ENCODE measurements around the gene CLTA.
"Not testable (repeated sequence)": the region's sequence is repeated elsewhere in the genome, so short reads cannot be mapped to it uniquely, and the experiment has no call there.

The CLTA gene

GRCh38 chr9:36158122-36158521, 32.6 kb upstream of the CLTA start:
- Histone ChIP-seq H3K27me3 (replicated peaks; ENCODE audit: control insufficient read depth, insufficient read depth, low read length, poor library complexity, severe bottlenecking) (no peaks in the 10 kb centered on the region), H3K36me3 (ENCODE audit: control insufficient read depth, insufficient read depth, low read length) (peaks cover 21% of the 10 kb centered on the region), H3K9me3 (ENCODE audit: control insufficient read depth, low read length) (no peaks in the 10 kb centered on the region), H3K4me3 (ENCODE audit: insufficient read depth, low read depth, low read length, poor library complexity, severe bottlenecking) (no peak overlapping the region), H3K27ac (ENCODE audit: insufficient read depth, low read length, poor library complexity, severe bottlenecking) (no peak overlapping the region), H3K4me1 (ENCODE audit: control insufficient read depth, insufficient read depth, low read length, poor library complexity, severe bottlenecking) (peaks cover 5% of the 10 kb centered on the region)
- no peak for DNase-seq

DNA sequence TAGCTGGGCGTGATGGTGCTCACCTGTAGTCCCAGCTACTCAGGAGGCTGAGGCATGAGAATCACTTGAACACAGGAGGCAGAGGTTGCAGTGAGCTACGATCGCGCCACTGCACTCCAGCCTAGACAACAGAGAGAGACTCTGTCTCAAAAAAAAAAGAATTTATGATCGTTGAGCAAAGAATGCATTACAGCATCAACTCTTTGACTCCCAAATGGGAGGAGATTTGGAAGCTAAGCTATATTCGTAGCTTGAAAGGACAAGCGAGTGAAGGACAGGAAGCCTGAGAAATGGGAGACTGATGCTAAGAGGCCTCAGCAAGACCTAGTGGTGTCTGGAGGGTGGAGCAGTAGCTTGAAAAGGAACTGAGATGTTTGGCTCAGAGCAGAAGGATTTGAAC, 31.8 kb upstream of the CLTA start:
- Histone ChIP-seq H3K4me1 (ENCODE audit: control insufficient read depth, insufficient read depth, low read length, poor library complexity, severe bottlenecking) (no peaks in the 10 kb centered on the region), H3K9me3 (ENCODE audit: control insufficient read depth, low read length) (no peaks in the 10 kb centered on the region), H3K27ac (ENCODE audit: insufficient read depth, low read length, poor library complexity, severe bottlenecking) (no peak overlapping the region), H3K27me3 (replicated peaks; ENCODE audit: control insufficient read depth, insufficient read depth, low read length, poor library complexity, severe bottlenecking) (no peaks in the 10 kb centered on the region), H3K4me3 (ENCODE audit: insufficient read depth, low read depth, low read length, poor library complexity, severe bottlenecking) (no peak overlapping the region), H3K36me3 (ENCODE audit: control insufficient read depth, insufficient read depth, low read length) (peaks cover 21% of the 10 kb centered on the region)
- DNase-seq, result no peak

DNA sequence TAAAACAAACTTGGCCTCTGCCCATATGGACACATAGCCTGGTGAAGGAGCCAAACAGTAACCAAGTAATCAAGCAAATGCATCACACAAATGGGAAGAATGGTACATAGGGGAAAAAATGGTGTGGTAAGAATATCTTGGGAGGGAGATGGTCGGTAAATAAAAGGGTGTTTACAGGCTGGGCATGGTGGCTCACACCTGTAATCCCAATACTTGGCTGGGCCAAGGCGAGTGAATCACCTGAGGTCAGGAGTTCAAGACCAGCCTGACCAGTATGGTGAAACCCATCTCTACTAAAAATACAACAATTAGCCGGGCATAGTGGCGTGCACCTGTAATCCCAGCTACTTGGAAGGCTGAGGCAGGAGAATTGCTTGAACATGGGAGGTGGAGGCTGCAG, 31.2 kb upstream of the CLTA start:
- not testable (repeated sequence) for H3K4me3 ChIP-seq (ENCODE audit: insufficient read depth, low read depth, low read length, poor library complexity, severe bottlenecking); H3K27me3 ChIP-seq (replicated peaks; ENCODE audit: control insufficient read depth, insufficient read depth, low read length, poor library complexity, severe bottlenecking); H3K9me3 ChIP-seq (ENCODE audit: control insufficient read depth, low read length); H3K4me1 ChIP-seq (ENCODE audit: control insufficient read depth, insufficient read depth, low read length, poor library complexity, severe bottlenecking); DNase-seq; H3K27ac ChIP-seq (ENCODE audit: insufficient read depth, low read length, poor library complexity, severe bottlenecking)
- peaks cover 21% of the 10 kb centered on the region for H3K36me3 ChIP-seq (ENCODE audit: control insufficient read depth, insufficient read depth, low read length)

- H3K4me3 ChIP-seq (ENCODE audit: insufficient read depth, low read depth, low read length, poor library complexity, severe bottlenecking); H3K27me3 ChIP-seq (replicated peaks; ENCODE audit: control insufficient read depth, insufficient read depth, low read length, poor library complexity, severe bottlenecking); H3K9me3 ChIP-seq (ENCODE audit: control insufficient read depth, low read length); H3K4me1 ChIP-seq (ENCODE audit: control insufficient read depth, insufficient read depth, low read length, poor library complexity, severe bottlenecking); DNase-seq; H3K27ac ChIP-seq (ENCODE audit: insufficient read depth, low read length, poor library complexity, severe bottlenecking): not testable (repeated sequence)
- peaks cover 21% of the 10 kb centered on the region for H3K36me3 ChIP-seq (ENCODE audit: control insufficient read depth, insufficient read depth, low read length)
Measured at GRCh38 chr9:36160126-36160525, 30.6 kb upstream of the CLTA start.

DNA sequence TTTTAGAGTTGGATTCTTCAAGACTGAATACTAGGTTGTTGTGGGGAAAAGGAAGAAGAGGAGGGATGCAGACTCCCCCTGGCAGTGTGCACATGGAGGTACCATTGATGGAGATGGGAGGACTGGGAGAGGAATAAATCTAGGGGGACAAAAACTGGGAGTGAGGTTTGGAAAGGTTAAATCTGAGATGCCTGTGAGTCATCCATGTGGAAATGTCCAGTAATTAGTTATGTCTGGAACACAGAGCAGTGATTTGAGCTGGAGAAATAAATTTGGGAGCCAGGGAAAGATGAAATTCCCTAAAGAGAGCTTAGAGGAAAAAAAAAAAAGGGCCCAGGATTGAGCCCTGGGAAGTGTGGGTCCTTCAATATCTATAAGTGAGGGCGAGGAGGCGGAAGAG, 29.5 kb upstream of the CLTA start:
- peaks cover 18% of the 10 kb centered on the region for H3K36me3 ChIP-seq (ENCODE audit: control insufficient read depth, insufficient read depth, low read length)

GRCh38 chr9:36162211-36162738, 28.4 kb upstream of the CLTA start:
- Histone ChIP-seq H3K4me3 (ENCODE audit: insufficient read depth, low read depth, low read length, poor library complexity, severe bottlenecking) (no peak overlapping the region), H3K9me3 (ENCODE audit: control insufficient read depth, low read length) (no peaks in the 10 kb centered on the region), H3K27ac (ENCODE audit: insufficient read depth, low read length, poor library complexity, severe bottlenecking) (no peak overlapping the region), H3K4me1 (ENCODE audit: control insufficient read depth, insufficient read depth, low read length, poor library complexity, severe bottlenecking) (peaks cover 5% of the 10 kb centered on the region), H3K27me3 (replicated peaks; ENCODE audit: control insufficient read depth, insufficient read depth, low read length, poor library complexity, severe bottlenecking) (no peaks in the 10 kb centered on the region), H3K36me3 (ENCODE audit: control insufficient read depth, insufficient read depth, low read length) (peaks cover 18% of the 10 kb centered on the region)
- DNase-seq, result no peak

More for the DNA sequence above, 29.5 kb upstream of the CLTA start:
- H3K27ac ChIP-seq (ENCODE audit: insufficient read depth, low read length, poor library complexity, severe bottlenecking), result peak overlapping the region; percentile 7
- H3K9me3 ChIP-seq (ENCODE audit: control insufficient read depth, low read length), result no peaks in the 10 kb centered on the region
- no peak for DNase-seq
- H3K4me3 ChIP-seq (ENCODE audit: insufficient read depth, low read depth, low read length, poor library complexity, severe bottlenecking), result no peak overlapping the region
- peaks cover 1% of the 10 kb centered on the region for H3K4me1 ChIP-seq (ENCODE audit: control insufficient read depth, insufficient read depth, low read length, poor library complexity, severe bottlenecking)
- H3K27me3 ChIP-seq (replicated peaks; ENCODE audit: control insufficient read depth, insufficient read depth, low read length, poor library complexity, severe bottlenecking), result no peaks in the 10 kb centered on the region

DNA sequence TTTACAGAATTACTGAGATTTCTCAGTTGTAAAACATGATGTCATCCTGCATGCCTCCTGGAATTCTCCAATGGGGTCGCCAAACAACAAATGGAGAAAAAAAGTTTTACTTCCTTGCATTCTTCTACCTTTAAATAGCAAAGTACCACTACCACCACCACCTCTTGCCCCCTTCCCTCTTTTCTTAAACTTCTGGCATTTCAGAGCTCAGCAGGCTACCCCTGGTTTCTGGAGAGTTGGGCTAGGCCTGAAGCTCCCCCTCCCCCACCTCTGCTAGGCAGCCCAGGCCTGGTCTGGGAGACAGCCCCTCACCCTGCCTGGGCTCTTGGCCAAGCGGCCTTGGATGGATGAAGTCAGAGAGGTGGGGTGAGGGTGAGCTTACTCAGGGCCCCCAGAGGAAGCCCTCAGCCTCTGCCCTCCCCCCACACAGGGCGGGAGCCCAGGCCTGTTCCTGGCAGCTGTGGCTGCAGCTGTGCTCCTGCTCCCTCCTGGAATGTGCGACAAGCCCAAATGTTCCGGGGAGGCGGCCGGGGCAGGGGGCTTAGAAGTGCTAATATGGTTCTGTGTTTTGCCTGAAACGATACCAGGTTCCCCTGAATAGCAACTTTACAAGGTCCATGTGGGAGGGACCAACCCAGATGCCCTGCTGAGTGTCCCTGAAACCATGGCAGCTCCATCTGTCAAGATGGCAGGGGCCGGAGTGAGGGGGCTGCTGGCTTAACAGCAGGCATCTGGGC, 27.5 kb upstream of the CLTA start:
- Histone ChIP-seq H3K36me3 (ENCODE audit: control insufficient read depth, insufficient read depth, low read length) (peaks cover 17% of the 10 kb centered on the region), H3K4me3 (ENCODE audit: insufficient read depth, low read depth, low read length, poor library complexity, severe bottlenecking) (no peak overlapping the region), H3K9me3 (ENCODE audit: control insufficient read depth, low read length) (no peaks in the 10 kb centered on the region), H3K27me3 (replicated peaks; ENCODE audit: control insufficient read depth, insufficient read depth, low read length, poor library complexity, severe bottlenecking) (no peaks in the 10 kb centered on the region), H3K4me1 (ENCODE audit: control insufficient read depth, insufficient read depth, low read length, poor library complexity, severe bottlenecking) (peaks cover 5% of the 10 kb centered on the region), H3K27ac (ENCODE audit: insufficient read depth, low read length, poor library complexity, severe bottlenecking) (no peak overlapping the region)
- no peak for DNase-seq

DNA sequence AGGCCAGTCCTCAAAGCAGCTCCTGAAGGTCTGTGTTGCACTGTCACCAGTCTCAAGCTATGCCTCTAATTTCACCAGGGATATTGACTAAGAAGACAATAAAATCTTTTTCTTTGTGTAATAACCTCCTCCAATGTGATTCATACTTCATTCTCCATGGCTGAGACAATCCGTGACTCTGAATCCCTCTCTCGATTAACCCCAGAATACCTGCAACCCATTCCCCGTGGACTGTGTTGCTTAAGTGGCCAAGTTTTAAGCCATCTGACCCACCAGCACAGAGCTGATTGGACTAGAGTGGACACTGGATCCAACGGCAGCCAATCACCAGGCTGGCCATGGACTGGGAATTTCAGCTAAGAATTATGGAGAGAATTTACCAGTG, 26.9 kb upstream of the CLTA start:
- Histone ChIP-seq H3K27me3 (replicated peaks; ENCODE audit: control insufficient read depth, insufficient read depth, low read length, poor library complexity, severe bottlenecking) (no peaks in the 10 kb centered on the region), H3K4me1 (ENCODE audit: control insufficient read depth, insufficient read depth, low read length, poor library complexity, severe bottlenecking) (peaks cover 5% of the 10 kb centered on the region), H3K36me3 (ENCODE audit: control insufficient read depth, insufficient read depth, low read length) (peaks cover 14% of the 10 kb centered on the region), H3K4me3 (ENCODE audit: insufficient read depth, low read depth, low read length, poor library complexity, severe bottlenecking) (no peak overlapping the region), H3K27ac (ENCODE audit: insufficient read depth, low read length, poor library complexity, severe bottlenecking) (no peak overlapping the region), H3K9me3 (ENCODE audit: control insufficient read depth, low read length) (no peaks in the 10 kb centered on the region)
- no peak for DNase-seq

- Histone ChIP-seq H3K4me3 (ENCODE audit: insufficient read depth, low read depth, low read length, poor library complexity, severe bottlenecking) (no peak overlapping the region), H3K9me3 (ENCODE audit: control insufficient read depth, low read length) (no peaks in the 10 kb centered on the region), H3K4me1 (ENCODE audit: control insufficient read depth, insufficient read depth, low read length, poor library complexity, severe bottlenecking) (peaks cover 5% of the 10 kb centered on the region), H3K36me3 (ENCODE audit: control insufficient read depth, insufficient read depth, low read length) (peaks cover 10% of the 10 kb centered on the region), H3K27ac (ENCODE audit: insufficient read depth, low read length, poor library complexity, severe bottlenecking) (no peak overlapping the region), H3K27me3 (replicated peaks; ENCODE audit: control insufficient read depth, insufficient read depth, low read length, poor library complexity, severe bottlenecking) (no peaks in the 10 kb centered on the region)
- DNase-seq, result no peak
Measured at GRCh38 chr9:36164372-36164771, 26.3 kb upstream of the CLTA start.

- Histone ChIP-seq H3K27me3 (replicated peaks; ENCODE audit: control insufficient read depth, insufficient read depth, low read length, poor library complexity, severe bottlenecking) (no peaks in the 10 kb centered on the region), H3K36me3 (ENCODE audit: control insufficient read depth, insufficient read depth, low read length) (peaks cover 7% of the 10 kb centered on the region), H3K9me3 (ENCODE audit: control insufficient read depth, low read length) (no peaks in the 10 kb centered on the region), H3K4me1 (ENCODE audit: control insufficient read depth, insufficient read depth, low read length, poor library complexity, severe bottlenecking) (peaks cover 5% of the 10 kb centered on the region), H3K4me3 (ENCODE audit: insufficient read depth, low read depth, low read length, poor library complexity, severe bottlenecking) (no peak overlapping the region), H3K27ac (ENCODE audit: insufficient read depth, low read length, poor library complexity, severe bottlenecking) (no peak overlapping the region)
- DNase-seq, result no peak
Measured at GRCh38 chr9:36164989-36165388, 25.7 kb upstream of the CLTA start.
